ACHN (cell line): Measurements from ENCODE around the gene TCERG1L.
"Not testable (repeated sequence)": the region's sequence is repeated elsewhere in the genome, so short reads cannot be mapped to it uniquely, and the experiment has no call there.

Source experiments
- DNase-seq: peaks from one replicate; pipeline ENCODE4 v3.0.0-alpha.2; 2015
- in situ Hi-C: cut with HindIII; loops from 2 replicates; pipeline ENCODE4 v1.10.0; 2017; ENCODE audit warnings: low sequenced_read_pairs, low pct_ligation_motif_present, low pct_unique_long_range_greater_than_20kb

TCERG1L gene

DNA sequence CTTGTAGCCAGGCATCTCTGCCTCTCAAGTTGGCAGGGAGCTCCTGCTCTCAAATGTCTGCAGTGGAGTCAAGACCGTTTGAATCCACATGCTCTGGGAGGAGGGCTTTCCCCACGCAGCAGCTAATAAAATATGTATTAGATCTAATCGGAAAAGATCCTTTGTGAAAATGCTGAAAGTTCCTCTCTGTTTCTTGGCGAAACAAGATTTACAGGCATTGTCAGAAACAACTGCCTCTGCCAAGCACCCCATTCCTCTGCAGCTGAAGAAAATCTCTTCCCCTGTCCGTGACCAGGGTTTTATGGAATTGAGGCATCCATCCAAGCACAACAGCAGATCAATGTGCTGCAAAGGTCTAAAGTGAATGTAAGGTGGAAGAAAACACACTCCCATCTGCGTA, 165.8 kb downstream of the TCERG1L start:
- in situ Hi-C loops = no loop called here
- no peak for DNase-seq

DNA sequence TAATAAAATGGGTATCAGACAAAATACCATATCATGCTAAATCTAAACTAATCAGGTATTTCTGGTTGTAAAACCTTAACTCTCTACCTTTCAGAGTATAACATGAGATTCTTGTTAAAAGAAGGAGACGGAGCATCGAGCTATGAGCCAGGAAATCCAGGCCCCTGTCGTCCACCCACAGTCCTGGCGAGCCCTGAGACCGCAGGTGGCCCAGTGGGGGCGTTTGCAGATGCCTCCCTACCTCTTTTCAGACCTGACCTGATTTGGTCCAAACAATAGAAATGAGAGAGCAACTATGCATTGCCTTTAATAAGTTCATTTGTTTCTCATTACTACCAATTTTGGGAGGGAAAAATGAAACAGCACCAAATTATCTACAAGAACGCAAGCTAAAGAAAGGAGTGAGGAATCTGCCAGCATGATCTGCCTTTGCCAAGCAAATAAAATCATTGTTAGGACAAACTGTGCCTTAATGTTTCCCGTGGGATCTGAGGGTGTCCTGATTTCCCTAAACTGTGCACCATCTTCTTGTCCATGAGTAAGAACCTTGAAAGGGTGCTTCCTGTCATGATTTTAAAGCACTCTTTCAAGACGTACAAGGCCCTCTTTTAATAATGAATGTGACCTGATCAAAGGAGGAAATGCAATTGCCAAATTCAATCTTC, 166.7 kb downstream of the TCERG1L start:
- in situ Hi-C loops = no loop called here
- DNase-seq = no peak

DNA sequence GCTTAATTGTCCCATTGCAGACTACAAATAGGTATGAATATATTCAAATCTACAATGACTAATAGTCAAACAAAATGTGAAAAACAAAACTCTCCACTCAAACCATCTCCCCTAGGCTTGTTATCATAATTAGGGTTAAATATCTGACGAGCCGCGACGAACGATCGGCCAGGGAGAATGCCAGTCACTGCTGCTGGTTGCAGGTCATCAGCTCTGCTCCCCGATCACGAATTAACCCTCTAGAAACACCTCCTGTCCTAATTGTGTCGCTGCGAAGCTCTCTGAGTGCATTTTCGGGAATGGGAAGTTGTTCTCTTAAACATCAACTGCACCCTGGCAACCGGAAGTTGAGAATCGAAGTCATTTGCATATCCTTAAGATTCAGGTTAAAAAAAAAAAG, 167.3 kb downstream of the TCERG1L start:
- in situ Hi-C loops = no loop called here
- no peak for DNase-seq

DNA sequence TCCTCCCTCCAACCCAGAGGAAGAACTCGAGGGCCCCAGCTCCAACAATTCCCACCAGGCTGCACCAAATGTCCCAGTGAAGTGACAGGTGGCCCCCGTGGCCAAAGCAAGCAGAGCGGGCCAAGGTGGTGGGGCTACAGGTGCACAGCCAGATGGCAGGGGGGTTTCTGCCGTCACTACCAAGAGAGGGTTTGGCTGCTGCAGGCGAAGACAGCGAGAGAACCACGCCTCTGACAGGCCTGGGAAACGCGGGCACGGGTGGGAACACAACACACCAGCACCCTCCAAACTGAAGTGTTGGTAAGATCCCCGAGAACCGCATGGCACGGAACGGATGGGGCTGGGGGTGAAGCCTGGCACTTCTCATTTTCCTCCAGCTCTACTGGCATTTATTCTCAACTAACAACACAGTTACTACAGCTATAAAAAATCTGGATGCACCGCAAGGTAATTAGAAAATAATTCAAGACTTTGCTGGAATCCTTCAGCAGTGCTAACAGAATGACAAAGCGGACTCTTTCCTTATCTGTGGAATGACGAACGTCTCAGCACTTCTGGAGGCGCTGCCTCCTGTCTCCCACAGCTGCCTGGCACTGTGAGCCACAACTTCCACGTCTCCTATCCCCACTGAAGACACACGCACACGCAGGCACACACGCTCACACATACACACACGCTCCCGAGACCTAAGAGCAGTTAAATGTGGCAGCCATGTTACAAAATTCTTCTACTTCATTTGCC, 167.9 kb downstream of the TCERG1L start:
- no peak for DNase-seq
- in situ Hi-C loops = no loop called here

DNA sequence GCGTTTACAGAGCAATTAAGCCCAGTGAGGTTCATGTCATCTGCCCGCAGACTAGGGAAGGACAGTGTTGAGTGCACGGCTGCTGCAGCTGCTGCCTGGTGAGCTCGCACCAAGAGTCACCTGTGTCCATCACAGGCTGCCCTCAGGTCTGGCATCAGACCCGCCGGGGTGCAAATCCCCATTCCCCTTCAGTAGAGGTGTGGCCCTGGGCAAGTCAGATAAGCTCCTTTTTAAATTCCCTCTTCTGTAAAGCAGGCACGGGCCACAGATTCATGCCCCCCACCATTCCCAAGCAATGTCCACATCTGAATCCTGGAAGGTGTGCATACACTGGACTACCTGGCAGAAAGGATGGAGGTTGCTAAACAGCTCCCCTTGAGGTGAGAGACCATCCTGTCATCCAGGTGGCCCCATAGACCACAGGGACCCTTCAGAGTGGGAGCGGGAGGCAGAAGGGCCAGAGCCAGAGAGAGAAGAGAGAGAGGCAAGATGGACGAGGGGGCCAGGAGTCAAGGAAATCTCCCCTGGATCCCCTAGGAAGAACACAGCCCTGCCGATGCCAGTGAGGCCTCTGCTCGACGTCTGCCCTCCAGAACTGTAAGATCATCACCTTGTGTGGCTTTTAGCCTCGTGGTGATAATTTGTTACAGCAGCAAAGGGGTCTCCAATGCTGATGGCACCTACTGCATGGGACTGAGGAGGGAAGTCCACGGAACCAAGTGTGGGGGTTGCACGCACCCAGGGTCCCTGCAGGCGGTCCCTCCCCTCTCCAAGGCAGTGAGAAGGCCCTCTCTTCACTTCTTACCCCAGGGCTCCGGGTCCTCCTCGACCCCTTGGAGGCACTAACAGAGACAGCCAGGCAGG, 168.8 kb downstream of the TCERG1L start:
- no peak for DNase-seq
- in situ Hi-C loops = no loop called here

DNA sequence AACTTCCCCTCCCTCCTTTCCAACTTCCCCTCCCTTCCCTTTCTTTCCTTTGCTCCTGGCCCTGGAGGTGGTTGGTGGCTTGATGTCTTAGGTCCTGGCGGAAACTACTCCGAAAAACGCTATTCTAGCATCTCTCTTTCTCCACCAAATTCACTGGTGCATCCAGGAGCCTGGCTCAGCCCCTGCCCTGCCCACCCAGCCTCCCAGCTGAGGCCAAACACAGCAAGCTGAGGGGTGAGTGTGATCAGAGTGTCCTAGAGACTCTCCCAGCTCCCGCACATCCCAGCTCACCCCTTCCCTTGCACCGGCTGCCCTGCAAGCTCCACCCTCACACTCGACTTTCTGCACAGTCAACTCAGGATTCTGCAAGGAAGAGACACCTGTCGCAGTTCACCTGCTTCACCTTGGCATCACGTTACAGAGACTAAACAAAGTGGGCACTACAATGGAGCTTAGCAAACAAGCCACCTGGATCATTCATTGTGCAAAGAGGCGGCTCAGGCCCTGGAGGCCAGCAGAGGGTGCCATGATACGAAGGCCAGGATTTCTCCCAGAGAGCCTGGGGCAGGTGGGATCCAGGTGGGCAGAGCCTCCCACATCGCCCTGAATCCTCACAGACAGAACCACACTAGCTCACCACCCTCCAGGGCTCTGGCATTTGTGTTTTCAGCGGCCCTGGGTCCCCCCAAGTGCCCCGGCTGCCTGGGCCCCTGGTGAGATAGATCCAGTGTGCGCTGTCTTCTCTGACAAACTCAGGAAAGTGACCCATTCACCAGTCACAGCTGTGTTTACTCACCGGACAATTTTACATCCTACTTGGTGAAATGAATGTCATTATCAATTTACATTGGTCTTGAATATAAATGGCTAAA, 169.6 kb downstream of the TCERG1L start:
- in situ Hi-C loops = no loop called here

GRCh38 chr10:131141207-131141606, 170.3 kb downstream of the TCERG1L start:
- no peak for DNase-seq
- in situ Hi-C loops = no loop called here

More for the DNA sequence above, 169.6 kb downstream of the TCERG1L start:
- DNase-seq = no peak

- in situ Hi-C loops = no loop called here
- no peak for DNase-seq
Measured at GRCh38 chr10:131140606-131141005, 170.9 kb downstream of the TCERG1L start.

DNA sequence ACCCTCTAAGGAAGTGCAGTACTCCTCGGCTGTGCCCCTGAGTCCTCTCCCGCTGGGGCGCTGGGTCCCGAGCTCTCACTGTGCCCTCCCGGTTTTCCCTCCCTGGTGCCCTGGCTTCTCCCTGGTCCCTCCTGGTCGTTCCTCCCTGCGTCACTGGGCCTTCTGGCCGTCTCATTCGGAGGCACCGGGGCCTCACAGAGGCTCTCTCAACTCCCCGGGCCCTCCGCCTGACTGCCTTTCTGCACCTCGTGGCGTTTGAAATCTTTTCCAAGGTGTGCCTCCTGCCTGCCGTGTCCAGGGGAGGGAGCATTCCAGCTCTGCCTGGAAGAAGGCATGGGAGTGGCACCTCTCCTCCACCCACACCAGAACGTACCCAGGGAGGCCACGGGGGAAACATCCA, 174.3 kb downstream of the TCERG1L start:
- in situ Hi-C loops = no loop called here
- DNase-seq = no peak

DNA sequence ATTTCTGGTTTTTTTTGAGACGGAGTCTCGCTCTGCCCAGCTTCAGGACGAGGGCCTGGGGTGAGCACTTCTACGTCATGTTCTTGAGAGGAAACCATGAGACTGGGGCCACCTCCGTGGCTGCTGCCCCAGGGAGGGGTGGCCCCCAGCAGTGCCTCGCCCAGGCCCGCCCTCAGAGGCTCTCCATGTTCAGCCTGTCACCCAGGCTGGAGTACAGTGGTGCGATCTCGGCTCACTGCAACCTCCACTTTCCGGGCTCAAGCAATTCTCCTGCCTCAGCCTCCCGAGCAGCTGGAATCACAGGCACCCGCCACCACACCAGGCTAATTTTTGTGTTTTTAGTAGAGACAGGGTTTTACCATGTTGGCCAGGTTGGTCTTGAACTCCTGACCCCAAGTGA, 175.2 kb downstream of the TCERG1L start:
- in situ Hi-C loops, DNase-seq: not testable (repeated sequence)

DNA sequence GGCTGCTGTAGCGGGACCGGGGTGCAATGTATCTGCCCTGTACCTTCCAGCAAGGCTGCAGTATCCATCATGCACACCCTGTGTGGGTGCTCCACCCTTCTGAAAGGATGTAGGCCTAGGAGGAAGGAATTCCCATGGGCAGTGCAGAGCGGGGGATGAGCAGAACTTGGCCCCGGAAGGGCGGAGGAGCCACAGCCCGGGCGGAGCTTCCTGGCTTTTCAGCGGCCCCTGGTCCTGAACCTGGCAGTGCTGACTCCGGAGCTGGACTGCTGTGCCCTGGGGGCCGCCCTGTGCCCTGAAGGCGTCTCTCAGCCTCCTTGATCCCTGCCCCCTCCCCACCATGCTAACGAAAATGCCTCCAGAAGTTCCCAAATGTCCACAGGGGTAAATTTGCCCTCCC, 175.8 kb downstream of the TCERG1L start:
- DNase-seq = no peak
- in situ Hi-C loops = no loop called here

GRCh38 chr10:131134651-131135050, 176.9 kb downstream of the TCERG1L start:
- in situ Hi-C loops = no loop called here
- DNase-seq = no peak

DNA sequence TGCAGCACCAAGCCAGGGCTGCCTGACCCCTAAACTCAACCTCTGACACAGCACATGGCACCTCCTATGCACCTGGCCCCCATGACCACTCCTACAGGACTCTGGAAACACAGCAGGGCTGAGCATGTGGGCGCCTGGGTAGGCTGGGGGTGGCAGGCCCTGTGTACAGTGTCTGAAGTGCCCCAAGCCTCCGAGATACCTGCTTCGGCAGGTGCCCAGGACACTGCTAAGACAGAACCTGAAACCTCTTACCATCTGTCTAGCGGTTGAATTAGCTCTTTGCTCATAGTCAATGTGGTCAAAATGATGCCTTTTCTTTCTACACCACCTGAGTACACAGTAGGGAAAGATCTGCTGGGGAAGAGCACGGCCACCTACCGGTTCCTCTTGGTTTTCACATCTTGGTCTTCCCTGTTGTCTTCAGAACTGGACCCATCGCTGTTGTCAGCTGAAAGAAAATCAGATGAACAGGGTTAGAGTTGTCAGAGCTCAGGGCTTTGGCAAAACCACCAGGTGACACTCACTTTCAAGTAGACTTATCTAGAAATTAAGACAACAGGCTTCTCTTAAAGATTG, 177.4 kb downstream of the TCERG1L start:
- in situ Hi-C loops = no loop called here
- DNase-seq = no peak

- in situ Hi-C loops = no loop called here
- no peak for DNase-seq
Measured at GRCh38 chr10:131132681-131133080, 178.8 kb downstream of the TCERG1L start.

- in situ Hi-C loops = no loop called here
- no peak for DNase-seq
Measured at GRCh38 chr10:131131726-131132591, 179.6 kb downstream of the TCERG1L start.

GRCh38 chr10:131130025-131130424, 181.5 kb downstream of the TCERG1L start:
- in situ Hi-C loops = no loop called here

GRCh38 chr10:131129544-131129943, 182.0 kb downstream of the TCERG1L start:
- in situ Hi-C loops = no loop called here
- DNase-seq = no peak

More at GRCh38 chr10:131130025-131130424, 181.5 kb downstream of the TCERG1L start:
- no peak for DNase-seq
